HG02884 (cell line): ENCODE results near the gene KDM5A.
"Not testable (repeated sequence)": the region's sequence is repeated elsewhere in the genome, so short reads cannot be mapped to it uniquely, and the experiment has no call there.

Source experiments
- ATAC-seq: cut with Tn5 transposase; IDR thresholded peaks from one replicate; pipeline ENCODE4 v1.9.1; 2021; ENCODE audit warnings: mild to moderate bottlenecking, moderate library complexity; ENCODE audit not compliant: unreplicated experiment

Gene KDM5A

GRCh38 chr12:389142-390096, at the start of gene KDM5A:
Gene KDM5A, minus strand, starts transcription at chr12:389320. Its CDS starts 229 bp downstream, at chr12:389091.
- peak; percentile 87 for ATAC-seq

GRCh38 chr12:435737-436136, 46.6 kb upstream of the KDM5A start:
- not testable (repeated sequence) for ATAC-seq

GRCh38 chr12:422526-422925, 33.4 kb upstream of the KDM5A start:
- ATAC-seq = no peak

- ATAC-seq = no peak
Observed at GRCh38 chr12:418432-418831, 29.3 kb upstream of the KDM5A start.

- ATAC-seq = no peak
Observed at GRCh38 chr12:414859-415258, 25.7 kb upstream of the KDM5A start.

GRCh38 chr12:402029-402389, 12.9 kb upstream of the KDM5A start:
- ATAC-seq = no peak

GRCh38 chr12:401235-402028, 12.3 kb upstream of the KDM5A start, which contains the start of gene CCDC77:
Gene CCDC77, plus strand, starts transcription at chr12:401644. Its CDS starts 7,740 bp downstream, at chr12:409384.
- peak; percentile 98 for ATAC-seq

GRCh38 chr12:400828-401227, 11.7 kb upstream of the KDM5A start:
- no peak for ATAC-seq

GRCh38 chr12:388541-389141, 479 bp downstream of the KDM5A start:
- ATAC-seq = peak; percentile 13

GRCh38 chr12:388012-388411, 1.1 kb downstream of the KDM5A start:
- no peak for ATAC-seq

- no peak for ATAC-seq
Observed at GRCh38 chr12:386651-387050, 2.5 kb downstream of the KDM5A start.

- ATAC-seq = not testable (repeated sequence)
Observed at GRCh38 chr12:370739-371485, 18.2 kb downstream of the KDM5A start.

GRCh38 chr12:367972-368371, 21.1 kb downstream of the KDM5A start:
- no peak for ATAC-seq

GRCh38 chr12:366820-367219, 22.3 kb downstream of the KDM5A start:
- no peak for ATAC-seq

GRCh38 chr12:359091-359490, 30.0 kb downstream of the KDM5A start:
- no peak for ATAC-seq

GRCh38 chr12:356276-356988, 32.7 kb downstream of the KDM5A start:
- no peak for ATAC-seq

- ATAC-seq = not testable (repeated sequence)
Observed at GRCh38 chr12:351197-351596, 37.9 kb downstream of the KDM5A start.

- not testable (repeated sequence) for ATAC-seq
Observed at GRCh38 chr12:349625-350024, 39.5 kb downstream of the KDM5A start.

- ATAC-seq = not testable (repeated sequence)
Observed at GRCh38 chr12:343036-343435, 46.1 kb downstream of the KDM5A start.

GRCh38 chr12:337039-337438, 52.1 kb downstream of the KDM5A start:
- ATAC-seq = no peak
